ENCODE measurements around the gene CNNM1.

The CNNM1 gene

DNA sequence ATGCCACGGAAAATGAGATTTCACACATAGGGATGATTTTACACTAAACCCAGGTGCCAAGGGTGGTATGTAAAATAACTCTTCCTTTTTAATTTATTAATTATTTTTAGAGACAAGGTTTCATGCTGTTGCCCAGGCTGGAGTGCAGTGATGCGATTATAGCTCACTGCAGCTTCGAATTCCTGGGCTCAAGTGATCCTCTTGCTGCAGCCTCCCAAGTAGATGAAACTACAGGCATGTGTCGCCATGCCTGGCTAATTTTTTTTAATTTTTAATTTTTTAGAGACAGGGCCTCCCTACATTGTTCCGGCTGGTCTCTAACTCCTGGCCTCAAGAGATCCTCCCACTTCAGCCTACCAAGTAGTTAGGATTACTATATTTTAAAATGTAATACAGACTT is 2.3 kb upstream of the CNNM1 start:
- Mint-ChIP-seq H3K36me3 (no peaks in the 10 kb centered on the region), H3K9me3 (ENCODE audit: low read depth) (no peaks in the 10 kb centered on the region), H3K27ac (no peak overlapping the region), H3K4me1 (ENCODE audit: low read depth) (peaks cover 12% of the 10 kb centered on the region), H3K4me3 (no peak overlapping the region), H3K27me3 (peaks cover 29% of the 10 kb centered on the region)

DNA sequence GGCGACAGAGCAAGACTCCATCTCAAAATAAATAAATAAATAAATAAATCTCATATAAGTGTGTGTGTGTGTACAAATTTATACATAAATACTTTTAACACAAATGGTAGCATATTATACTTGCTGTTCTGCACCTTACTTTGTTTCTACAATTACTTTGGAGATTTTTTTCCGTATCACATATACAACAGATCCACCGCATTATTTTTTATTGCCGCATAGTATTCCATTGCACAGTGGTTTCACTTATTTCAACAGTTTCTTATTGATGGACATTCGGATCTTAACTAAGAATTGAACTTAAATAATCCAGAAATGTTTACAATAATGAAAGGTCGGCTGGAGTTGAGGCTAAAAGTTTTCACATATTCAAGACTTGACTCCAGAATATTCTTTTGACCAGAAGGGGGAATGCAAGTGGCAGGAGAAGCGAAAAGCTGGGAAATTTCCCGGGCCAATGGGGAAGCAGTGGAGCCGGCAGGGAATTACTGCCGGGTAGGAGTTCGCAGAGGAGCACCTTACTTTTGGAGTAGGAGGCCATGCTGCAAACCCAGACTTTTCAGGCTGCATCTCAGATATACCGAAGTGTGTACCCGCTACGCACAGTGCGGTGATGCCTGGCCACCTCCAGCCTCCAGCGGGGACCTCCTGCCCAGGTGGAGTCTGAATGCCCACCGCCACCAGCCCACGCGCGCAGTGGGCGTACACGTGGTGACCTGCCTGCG is 415 bp upstream of the CNNM1 start:
- Mint-ChIP-seq H3K4me1 (ENCODE audit: low read depth) (peaks cover 12% of the 10 kb centered on the region), H3K9me3 (ENCODE audit: low read depth) (no peaks in the 10 kb centered on the region), H3K27me3 (peaks cover 31% of the 10 kb centered on the region), H3K4me3 (peak overlapping the region; percentile 76), H3K36me3 (no peaks in the 10 kb centered on the region), H3K27ac (no peak overlapping the region)

DNA sequence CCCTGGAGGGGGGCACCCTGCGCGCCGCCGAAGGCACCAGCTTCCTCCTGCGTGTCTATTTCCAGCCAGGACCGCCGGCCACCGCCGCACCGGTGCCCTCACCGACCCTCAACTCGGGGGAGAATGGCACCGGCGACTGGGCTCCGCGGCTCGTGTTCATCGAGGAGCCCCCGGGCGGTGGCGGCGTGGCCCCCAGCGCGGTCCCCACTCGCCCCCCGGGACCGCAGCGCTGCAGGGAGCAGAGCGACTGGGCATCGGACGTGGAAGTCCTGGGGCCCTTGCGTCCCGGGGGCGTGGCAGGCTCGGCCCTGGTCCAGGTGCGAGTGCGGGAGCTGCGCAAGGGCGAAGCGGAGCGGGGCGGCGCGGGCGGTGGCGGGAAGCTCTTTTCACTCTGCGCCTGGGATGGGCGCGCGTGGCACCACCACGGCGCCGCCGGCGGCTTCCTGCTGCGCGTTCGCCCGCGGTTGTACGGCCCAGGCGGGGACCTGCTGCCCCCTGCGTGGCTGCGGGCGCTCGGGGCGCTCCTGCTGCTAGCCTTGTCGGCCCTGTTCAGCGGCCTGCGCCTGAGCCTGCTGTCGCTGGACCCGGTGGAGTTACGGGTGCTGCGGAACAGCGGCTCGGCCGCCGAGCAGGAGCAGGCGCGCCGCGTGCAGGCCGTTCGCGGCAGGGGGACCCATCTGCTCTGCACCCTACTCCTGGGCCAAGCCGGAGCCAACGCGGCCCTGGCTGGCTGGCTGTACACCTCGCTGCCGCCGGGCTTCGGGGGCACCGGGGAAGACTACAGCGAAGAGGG is 594 bp downstream of the CNNM1 start:
- no peaks in the 10 kb centered on the region for H3K9me3 Mint-ChIP-seq (ENCODE audit: low read depth)
- peaks cover 31% of the 10 kb centered on the region for H3K27me3 Mint-ChIP-seq
- peak overlapping the region; percentile 81 for H3K4me3 Mint-ChIP-seq
- no peak overlapping the region for H3K27ac Mint-ChIP-seq
- no peaks in the 10 kb centered on the region for H3K36me3 Mint-ChIP-seq
- H3K4me1 Mint-ChIP-seq (ENCODE audit: low read depth) = peaks cover 12% of the 10 kb centered on the region

DNA sequence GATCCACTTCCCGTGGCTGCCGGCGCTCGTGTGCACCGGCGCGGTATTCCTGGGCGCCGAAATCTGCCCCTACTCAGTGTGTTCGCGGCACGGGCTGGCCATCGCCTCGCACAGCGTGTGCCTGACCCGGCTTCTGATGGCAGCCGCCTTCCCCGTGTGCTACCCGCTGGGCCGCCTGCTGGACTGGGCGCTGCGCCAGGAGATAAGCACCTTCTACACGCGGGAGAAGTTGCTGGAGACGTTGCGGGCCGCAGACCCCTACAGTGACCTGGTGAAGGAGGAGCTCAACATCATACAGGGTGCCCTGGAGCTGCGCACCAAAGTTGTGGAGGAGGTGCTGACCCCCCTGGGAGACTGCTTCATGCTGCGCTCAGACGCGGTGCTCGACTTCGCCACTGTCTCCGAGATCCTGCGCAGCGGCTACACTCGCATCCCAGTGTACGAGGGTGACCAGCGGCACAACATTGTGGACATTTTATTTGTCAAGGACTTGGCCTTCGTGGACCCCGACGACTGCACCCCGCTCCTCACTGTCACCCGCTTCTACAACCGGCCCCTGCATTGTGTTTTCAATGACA is 1.3 kb downstream of the CNNM1 start:
- H3K4me3 Mint-ChIP-seq = peak overlapping the region; percentile 81
- H3K27me3 Mint-ChIP-seq = peaks cover 31% of the 10 kb centered on the region
- H3K9me3 Mint-ChIP-seq (ENCODE audit: low read depth) = no peaks in the 10 kb centered on the region
- H3K36me3 Mint-ChIP-seq = no peaks in the 10 kb centered on the region
- peaks cover 12% of the 10 kb centered on the region for H3K4me1 Mint-ChIP-seq (ENCODE audit: low read depth)
- H3K27ac Mint-ChIP-seq = no peak overlapping the region

DNA sequence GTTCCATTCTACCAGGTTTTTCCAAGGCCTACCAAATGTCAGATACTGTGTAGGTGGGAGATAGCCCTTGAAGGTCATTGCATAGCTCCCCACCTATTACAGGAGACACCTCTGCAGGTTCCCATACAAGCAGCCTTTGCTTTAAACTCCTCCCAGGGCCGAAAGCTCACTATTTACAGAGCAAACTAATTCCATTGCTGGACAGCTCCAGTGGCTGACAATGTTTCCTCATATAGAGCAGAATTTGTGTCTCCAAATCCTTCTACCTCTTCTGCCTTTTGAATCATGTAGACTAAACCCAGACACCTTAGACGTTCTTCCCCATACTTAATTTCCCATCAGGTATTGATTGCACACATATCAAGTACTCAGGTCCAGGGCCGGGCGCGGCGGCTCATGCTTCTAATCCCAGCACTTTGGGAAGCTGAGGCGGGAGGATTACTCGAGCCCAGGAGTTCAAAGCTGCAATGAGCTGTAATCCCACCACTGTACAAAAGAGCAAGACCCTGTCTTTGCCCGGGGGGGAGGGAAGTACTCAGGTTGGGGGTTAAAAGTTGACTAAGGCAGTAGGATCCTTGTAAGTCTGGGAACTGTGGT is 2.1 kb downstream of the CNNM1 start:
- H3K27me3 Mint-ChIP-seq = peaks cover 29% of the 10 kb centered on the region
- no peaks in the 10 kb centered on the region for H3K36me3 Mint-ChIP-seq
- H3K4me3 Mint-ChIP-seq = peak overlapping the region; percentile 81
- H3K27ac Mint-ChIP-seq = no peak overlapping the region
- H3K4me1 Mint-ChIP-seq (ENCODE audit: low read depth) = peaks cover 12% of the 10 kb centered on the region
- H3K9me3 Mint-ChIP-seq (ENCODE audit: low read depth) = no peaks in the 10 kb centered on the region

DNA sequence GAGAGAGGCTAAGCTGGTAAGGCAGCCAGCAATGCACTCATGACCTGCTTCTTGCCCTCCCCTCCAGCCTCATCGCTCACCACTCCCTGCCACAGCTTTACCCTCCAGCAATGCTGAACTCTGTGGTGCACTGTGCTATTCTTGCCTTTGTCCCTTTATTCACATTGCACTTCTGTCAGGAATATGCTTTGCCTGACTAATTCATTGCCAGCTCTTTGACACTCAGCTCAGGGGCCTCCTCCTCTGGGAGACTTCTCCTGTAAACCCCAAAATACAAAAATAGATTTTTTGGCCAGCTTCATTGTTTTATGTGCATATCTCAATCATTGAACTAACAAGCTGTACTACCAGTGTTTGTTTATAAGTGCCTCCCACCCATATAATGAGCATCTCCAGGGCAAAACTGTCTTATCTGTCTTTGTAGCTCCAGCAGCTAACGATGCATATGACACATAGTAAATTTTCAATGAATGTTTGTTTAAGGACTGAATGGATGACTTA is 8.2 kb downstream of the CNNM1 start:
- Mint-ChIP-seq H3K9me3 (ENCODE audit: low read depth) (no peaks in the 10 kb centered on the region), H3K27me3 (peaks cover 4% of the 10 kb centered on the region), H3K27ac (no peak overlapping the region), H3K4me3 (no peak overlapping the region), H3K36me3 (no peaks in the 10 kb centered on the region), H3K4me1 (ENCODE audit: low read depth) (no peaks in the 10 kb centered on the region)

DNA sequence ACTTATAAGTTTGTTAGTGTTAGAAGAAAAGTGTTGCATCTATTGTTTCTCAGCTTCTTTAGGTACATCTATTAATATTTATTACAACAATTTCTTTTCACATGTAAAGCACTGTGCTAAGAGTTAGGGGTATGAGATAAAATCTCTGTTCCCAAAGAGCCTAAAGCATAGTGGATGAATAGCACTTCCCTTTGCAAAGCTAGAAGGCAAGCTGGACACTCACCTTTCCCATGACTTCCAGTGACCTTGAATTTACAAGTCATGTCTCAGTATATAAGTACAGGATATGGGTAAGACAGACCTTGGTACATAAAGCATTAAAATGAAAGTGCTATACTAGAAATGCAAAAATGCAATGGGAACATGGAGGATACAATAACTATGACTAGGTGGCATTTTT is 8.7 kb downstream of the CNNM1 start:
- H3K36me3 Mint-ChIP-seq = no peaks in the 10 kb centered on the region
- no peaks in the 10 kb centered on the region for H3K4me1 Mint-ChIP-seq (ENCODE audit: low read depth)
- peaks cover 1% of the 10 kb centered on the region for H3K27me3 Mint-ChIP-seq
- no peak overlapping the region for H3K27ac Mint-ChIP-seq
- H3K9me3 Mint-ChIP-seq (ENCODE audit: low read depth) = no peaks in the 10 kb centered on the region
- H3K4me3 Mint-ChIP-seq = no peak overlapping the region

DNA sequence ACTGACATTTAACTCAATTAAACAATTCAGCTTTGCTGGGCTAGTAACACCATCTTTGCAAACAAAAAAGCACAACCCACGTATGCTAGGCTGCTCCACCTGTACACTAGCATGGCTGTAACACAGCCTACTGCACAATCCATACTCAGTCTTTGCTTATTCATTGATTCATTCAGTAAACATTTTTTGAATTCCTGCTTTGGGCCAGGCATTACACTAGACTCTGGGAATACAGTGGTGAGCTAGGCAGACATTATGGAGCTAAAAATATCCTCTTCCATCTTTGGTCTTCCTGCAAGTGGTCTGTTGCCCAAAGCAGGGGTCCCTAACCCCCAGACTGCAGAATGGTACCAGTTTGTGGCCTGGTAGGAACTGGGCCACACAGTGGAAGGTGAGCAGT is 9.9 kb downstream of the CNNM1 start:
- Mint-ChIP-seq H3K4me3 (no peak overlapping the region), H3K36me3 (no peaks in the 10 kb centered on the region), H3K9me3 (ENCODE audit: low read depth) (no peaks in the 10 kb centered on the region), H3K4me1 (ENCODE audit: low read depth) (no peaks in the 10 kb centered on the region), H3K27me3 (no peaks in the 10 kb centered on the region), H3K27ac (no peak overlapping the region)

DNA sequence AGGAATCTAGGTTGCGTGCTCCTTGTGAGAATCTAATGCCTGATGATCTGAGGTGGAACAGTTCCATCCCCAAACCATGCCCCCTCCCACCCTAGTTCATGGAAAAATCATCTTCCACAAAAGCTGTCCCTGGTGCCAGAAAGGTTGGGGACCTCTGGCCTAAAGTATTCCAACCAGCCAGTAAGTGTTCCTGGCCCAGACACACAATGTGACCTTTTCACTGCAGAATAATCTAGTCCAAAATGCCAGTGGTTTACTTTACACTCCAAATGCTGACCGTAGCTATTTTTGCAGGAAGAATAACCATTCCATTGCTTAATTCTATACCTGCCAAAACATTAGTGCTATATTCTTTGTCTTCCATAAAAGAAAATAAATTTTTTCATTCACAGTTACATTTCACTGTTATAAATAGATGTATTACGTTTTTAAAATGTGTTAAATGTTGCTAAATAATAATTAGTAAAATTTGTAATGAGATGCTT is 10.4 kb downstream of the CNNM1 start:
- Mint-ChIP-seq H3K27me3 (no peaks in the 10 kb centered on the region), H3K4me1 (ENCODE audit: low read depth) (no peaks in the 10 kb centered on the region), H3K9me3 (ENCODE audit: low read depth) (no peaks in the 10 kb centered on the region), H3K27ac (no peak overlapping the region), H3K36me3 (no peaks in the 10 kb centered on the region), H3K4me3 (no peak overlapping the region)

DNA sequence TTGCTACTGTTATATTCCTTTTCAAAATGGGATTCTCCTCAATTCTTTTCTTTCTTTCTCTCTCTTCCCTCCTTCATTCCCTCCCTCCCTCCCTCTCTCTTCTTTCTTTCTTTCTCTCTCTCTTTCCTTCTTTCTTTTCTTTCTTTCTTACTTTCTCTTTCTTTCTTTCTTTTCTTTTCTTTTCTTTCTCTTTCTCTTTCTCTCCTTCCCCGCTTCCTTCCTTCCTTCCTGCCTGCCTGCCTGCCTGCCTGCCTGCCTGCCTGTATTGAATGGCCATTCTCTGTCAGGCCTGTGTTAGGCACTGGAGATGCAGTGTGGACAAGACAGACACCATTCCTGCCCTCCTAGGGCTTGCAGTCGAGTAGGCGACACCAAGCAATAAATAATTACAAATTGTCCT is 11.5 kb downstream of the CNNM1 start:
- Mint-ChIP-seq H3K4me1 (ENCODE audit: low read depth) (no peaks in the 10 kb centered on the region), H3K27ac (no peak overlapping the region), H3K4me3 (no peak overlapping the region), H3K9me3 (ENCODE audit: low read depth) (no peaks in the 10 kb centered on the region), H3K36me3 (no peaks in the 10 kb centered on the region), H3K27me3 (no peaks in the 10 kb centered on the region)

DNA sequence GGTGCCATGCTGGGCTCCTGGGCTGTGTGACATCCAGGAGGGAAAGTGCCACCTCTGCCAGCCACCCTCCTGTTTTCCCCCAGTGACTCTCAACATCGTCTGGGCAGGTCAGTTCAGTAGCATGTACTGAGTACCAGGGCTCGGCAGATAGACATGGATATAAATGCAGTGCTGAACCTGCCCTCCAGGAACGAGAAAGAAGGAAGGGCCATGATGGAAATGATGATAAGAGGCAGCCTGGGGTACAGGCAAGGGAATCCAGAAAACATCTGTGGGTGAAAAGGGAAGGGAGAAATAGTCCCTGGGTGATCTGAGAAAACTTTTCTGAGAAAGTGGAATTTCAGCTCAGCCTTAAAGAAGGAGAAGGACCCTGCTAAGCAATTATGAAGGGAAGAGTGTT is 12.1 kb downstream of the CNNM1 start:
- no peaks in the 10 kb centered on the region for H3K9me3 Mint-ChIP-seq (ENCODE audit: low read depth)
- H3K27ac Mint-ChIP-seq = no peak overlapping the region
- H3K36me3 Mint-ChIP-seq = no peaks in the 10 kb centered on the region
- no peaks in the 10 kb centered on the region for H3K4me1 Mint-ChIP-seq (ENCODE audit: low read depth)
- H3K27me3 Mint-ChIP-seq = no peaks in the 10 kb centered on the region
- no peak overlapping the region for H3K4me3 Mint-ChIP-seq

DNA sequence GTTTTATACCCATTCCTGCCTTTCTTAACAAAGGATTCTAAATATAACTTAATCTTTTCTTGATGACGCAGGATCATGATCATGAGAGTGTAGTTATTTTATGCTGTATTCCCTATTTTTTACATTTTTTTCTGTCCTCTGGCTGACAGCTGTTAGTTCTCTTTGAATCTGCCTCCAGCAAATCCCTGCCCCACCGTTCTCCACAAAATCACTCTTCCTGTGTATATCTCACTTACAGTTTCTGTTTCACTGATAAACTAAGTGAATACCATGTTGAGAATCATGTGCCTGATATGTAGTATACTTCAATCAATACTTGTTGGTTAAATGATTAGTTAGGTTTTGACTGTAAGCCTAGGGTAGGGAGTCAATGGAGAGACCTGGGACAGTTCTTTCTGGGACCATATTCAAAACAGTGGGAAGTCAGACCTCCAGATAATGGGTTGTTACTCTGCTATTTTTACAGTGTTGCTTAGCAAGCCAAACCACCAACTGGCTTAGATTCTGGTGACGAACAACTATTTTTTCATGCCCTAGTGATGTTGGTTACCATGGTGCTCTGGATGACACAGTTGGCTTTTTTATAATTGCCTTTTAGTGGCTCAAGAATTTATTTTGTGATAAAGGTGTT is 12.8 kb downstream of the CNNM1 start:
- Mint-ChIP-seq H3K27ac (no peak overlapping the region), H3K4me3 (no peak overlapping the region), H3K36me3 (no peaks in the 10 kb centered on the region), H3K27me3 (no peaks in the 10 kb centered on the region), H3K9me3 (ENCODE audit: low read depth) (no peaks in the 10 kb centered on the region), H3K4me1 (ENCODE audit: low read depth) (no peaks in the 10 kb centered on the region)

DNA sequence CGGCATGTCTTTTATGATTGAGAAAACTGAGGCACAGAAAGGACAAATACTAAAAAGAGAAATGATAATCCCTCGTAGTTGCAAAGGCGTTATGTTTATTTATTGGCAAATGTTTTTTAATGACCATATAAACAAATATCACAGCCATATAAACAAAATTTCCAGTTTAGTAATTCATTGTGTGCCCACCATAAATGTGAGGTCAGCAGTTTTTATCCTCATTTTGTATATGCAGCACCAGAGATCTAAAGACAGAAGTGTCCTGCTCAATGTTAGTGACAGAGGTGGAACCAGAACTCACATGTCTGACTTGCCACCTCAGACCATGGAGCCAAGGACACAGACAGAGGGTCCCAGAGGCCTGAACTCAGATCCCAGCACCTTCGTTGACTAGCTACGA is 14.1 kb downstream of the CNNM1 start:
- H3K36me3 Mint-ChIP-seq = no peaks in the 10 kb centered on the region
- no peaks in the 10 kb centered on the region for H3K27me3 Mint-ChIP-seq
- no peaks in the 10 kb centered on the region for H3K9me3 Mint-ChIP-seq (ENCODE audit: low read depth)
- no peak overlapping the region for H3K4me3 Mint-ChIP-seq
- H3K27ac Mint-ChIP-seq = no peak overlapping the region
- H3K4me1 Mint-ChIP-seq (ENCODE audit: low read depth) = no peaks in the 10 kb centered on the region

DNA sequence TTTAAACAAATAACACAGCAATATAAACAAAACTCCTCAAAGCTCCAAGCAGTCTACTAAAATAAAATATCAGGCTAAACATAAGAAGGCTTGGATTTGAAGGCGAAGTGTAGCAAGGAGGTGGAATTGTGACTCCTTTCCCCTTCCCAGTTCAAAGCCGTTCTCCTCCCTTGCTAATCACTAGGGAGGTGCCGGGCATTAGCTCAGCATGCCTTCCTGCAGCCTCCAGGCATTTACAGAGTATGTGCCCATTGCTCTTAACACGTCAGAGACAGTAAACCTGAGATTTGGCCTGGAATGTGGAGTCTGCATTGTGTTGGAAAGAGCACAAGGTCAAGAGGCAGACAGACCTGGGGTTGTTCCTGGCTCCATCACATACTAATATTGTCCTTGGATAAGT is 15.6 kb downstream of the CNNM1 start:
- Mint-ChIP-seq H3K27me3 (no peaks in the 10 kb centered on the region), H3K4me3 (no peak overlapping the region), H3K9me3 (ENCODE audit: low read depth) (no peaks in the 10 kb centered on the region), H3K36me3 (no peaks in the 10 kb centered on the region), H3K4me1 (ENCODE audit: low read depth) (no peaks in the 10 kb centered on the region), H3K27ac (no peak overlapping the region)

All from activated naive CD8-positive, alpha-beta T cell (primary cell).